Large intestine (tissue), 3 donors: Measurements from ENCODE around the gene ZNRF2. TPM values are rescaled to one million over a fixed set of nuclear protein-coding genes. Genes with fewer than 3 reads are reported as not detected.
A peak's percentile ranks its signal among the peaks of the same experiment; 100 is the strongest.
"Not testable (repeated sequence)": the region's sequence is repeated elsewhere in the genome, so short reads cannot be mapped to it uniquely, and the experiment has no call there.

Experiments used
- DNase-seq, 2 donors: peaks; one replicate each; pipeline versions ENCODE4 v3.0.0 to v3.0.0-alpha.2; 2013
- H3K27ac ChIP-seq: one replicate; pipeline ENCODE4 v1.5.1; 2013; ENCODE audit warnings: low read length
- H3K27me3 ChIP-seq: 2 replicates; pipeline ENCODE4 v1.6.1; 2013; ENCODE audit warnings: low read length; ENCODE audit not compliant: control insufficient read depth, insufficient read depth
- H3K36me3 ChIP-seq: 2 replicates; pipeline ENCODE4 v1.6.1; 2013; ENCODE audit warnings: low read length; ENCODE audit not compliant: control insufficient read depth, insufficient read depth
- H3K4me1 ChIP-seq: one replicate; pipeline ENCODE4 v1.6.1; 2013; ENCODE audit warnings: low read length; ENCODE audit not compliant: control insufficient read depth, insufficient read depth
- H3K4me3 ChIP-seq: one replicate; pipeline ENCODE4 v1.5.1; 2013; ENCODE audit warnings: low read length
- H3K9me3 ChIP-seq: one replicate; pipeline ENCODE4 v1.6.1; 2013; ENCODE audit warnings: mild to moderate bottlenecking, low read depth, low read length, moderate library complexity; ENCODE audit not compliant: control insufficient read depth
- WGBS: methylation state at CpG from one replicate; pipeline ENCODE4 v1.1.5; 2013; ENCODE audit warnings: low lambda C conversion rate; ENCODE audit not compliant: insufficient coverage; 5-methylcytosine and 5-hydroxymethylcytosine counted together
- polyA plus RNA-seq: library from polyadenylated mRNA; unstranded; fragments of 120-200 nt; gene quantifications from one replicate; pipeline ENCODE4 v1.2.1, GENCODE V29; 2013

Gene ZNRF2
- polyA plus RNA-seq, 1 donor, result 12.1 TPM

DNA sequence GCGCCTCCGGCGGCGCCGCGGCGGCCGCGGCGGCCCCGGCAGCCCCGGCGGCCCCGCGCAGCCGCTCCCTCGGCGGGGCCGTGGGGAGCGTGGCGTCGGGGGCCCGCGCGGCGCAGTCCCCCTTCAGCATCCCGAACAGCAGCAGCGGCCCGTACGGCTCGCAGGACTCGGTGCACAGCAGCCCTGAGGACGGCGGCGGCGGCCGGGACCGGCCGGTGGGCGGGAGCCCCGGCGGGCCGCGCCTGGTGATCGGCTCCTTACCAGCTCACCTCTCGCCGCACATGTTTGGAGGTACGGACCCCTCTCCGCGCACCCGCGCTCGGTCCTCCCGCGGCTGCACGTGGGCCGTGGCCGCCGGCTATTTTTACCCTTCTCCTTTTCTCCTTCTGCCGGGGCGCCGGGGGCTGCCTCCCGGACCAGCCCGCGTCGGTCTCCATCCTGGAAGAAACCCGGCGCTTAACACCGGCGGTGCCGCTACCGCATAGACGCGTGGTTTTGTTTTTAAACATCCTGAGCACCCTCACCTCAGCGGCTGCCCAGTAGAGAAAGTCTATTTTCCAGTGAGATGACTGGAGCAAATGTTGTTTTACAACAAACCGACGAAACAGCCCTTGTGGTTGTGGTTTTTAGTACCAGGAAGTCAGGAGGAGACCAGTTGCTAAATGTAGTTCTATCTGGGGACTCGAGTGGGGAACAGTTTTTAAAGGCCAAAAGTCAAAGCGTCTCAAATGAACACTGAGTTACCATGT is 1.3 kb downstream of the ZNRF2 start:
- H3K27me3 ChIP-seq, result no peaks in the 10 kb centered on the region
- H3K27ac ChIP-seq, result peak overlapping the region; percentile 93
- peak; percentile 19 to 71 for DNase-seq
- H3K4me1 ChIP-seq, result peaks cover 22% of the 10 kb centered on the region
- peak overlapping the region; percentile 92 for H3K4me3 ChIP-seq
- no peaks in the 10 kb centered on the region for H3K36me3 ChIP-seq
- WGBS, result no CpG with 5 or more reads among the region's 79 CpGs
- H3K9me3 ChIP-seq, result no peaks in the 10 kb centered on the region

DNA sequence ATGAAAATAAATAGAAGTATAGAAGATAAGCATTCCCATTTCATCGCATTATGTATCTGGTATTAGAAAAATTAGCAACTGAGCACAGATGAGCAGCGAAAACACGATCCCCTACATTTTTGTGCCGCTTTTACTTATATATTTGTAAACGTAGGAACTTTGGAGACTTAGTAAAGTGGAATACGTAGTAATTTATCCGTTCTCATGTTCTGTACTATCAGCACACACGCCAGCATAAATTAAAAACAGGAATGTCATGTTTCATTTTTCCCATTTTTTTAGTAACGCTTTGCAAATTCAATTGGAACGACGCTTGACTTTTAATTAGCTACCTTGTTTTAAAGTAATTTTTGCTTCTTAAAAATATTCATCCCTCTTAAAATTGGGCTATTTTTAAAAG is 2.4 kb downstream of the ZNRF2 start:
- Histone ChIP-seq H3K27me3 (no peaks in the 10 kb centered on the region), H3K36me3 (no peaks in the 10 kb centered on the region), H3K27ac (no peak overlapping the region), H3K4me3 (peak overlapping the region; percentile 92), H3K4me1 (peaks cover 25% of the 10 kb centered on the region), H3K9me3 (no peaks in the 10 kb centered on the region)
- WGBS, result 50% methylated on average over 7 of the region's 11 CpGs
- DNase-seq, result no peak

DNA sequence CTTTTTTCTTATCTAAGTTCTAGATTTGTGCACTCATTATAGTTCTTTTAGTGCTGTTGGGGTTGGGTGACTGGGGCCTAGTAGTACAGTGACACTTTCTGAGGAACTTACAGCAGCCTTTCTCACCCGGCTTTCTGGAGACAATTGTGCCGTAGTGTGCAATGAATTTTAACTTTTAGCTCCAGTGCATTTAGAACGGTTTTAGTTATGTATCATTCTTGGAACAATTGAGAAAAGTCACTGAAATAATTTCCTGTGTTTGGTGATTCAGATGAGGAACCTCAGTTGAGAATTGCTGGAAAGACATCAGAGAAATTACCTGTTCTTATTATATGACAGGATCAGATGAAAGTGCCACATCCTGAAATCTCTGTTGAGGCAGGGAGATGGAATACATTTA is 3.2 kb downstream of the ZNRF2 start:
- H3K27me3 ChIP-seq, H3K9me3 ChIP-seq, H3K27ac ChIP-seq, H3K36me3 ChIP-seq, H3K4me3 ChIP-seq: not testable (repeated sequence)
- peaks cover 21% of the 10 kb centered on the region for H3K4me1 ChIP-seq
- 20% methylated on average over 1 of the region's 3 CpGs for WGBS
- peak in 1 of 2 donors; percentile 20 for DNase-seq

DNA sequence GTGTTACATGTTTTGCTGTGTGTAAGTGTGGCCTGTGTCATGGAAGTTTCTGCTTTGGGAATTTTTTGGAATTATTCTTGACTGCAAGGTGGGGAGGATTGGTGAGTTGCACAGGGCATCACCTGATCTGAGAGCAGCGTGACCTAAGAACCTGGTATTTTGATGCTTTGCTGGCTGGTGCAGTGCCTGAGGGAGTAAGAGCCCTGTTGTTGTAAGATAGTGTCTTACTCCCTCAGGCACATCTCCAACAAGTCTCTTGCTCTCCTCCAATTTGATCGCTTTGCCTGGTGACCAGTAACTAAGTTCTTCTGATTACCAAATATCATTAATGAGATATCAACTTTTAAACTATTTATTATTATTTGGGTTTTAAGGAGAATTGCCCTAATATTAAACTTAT is 5.2 kb downstream of the ZNRF2 start:
- not testable (repeated sequence) for H3K27ac ChIP-seq, H3K9me3 ChIP-seq, H3K4me3 ChIP-seq, H3K36me3 ChIP-seq, DNase-seq, H3K27me3 ChIP-seq
- H3K4me1 ChIP-seq, result peaks cover 21% of the 10 kb centered on the region
- WGBS, result no CpG with 5 or more reads among the region's 2 CpGs

DNA sequence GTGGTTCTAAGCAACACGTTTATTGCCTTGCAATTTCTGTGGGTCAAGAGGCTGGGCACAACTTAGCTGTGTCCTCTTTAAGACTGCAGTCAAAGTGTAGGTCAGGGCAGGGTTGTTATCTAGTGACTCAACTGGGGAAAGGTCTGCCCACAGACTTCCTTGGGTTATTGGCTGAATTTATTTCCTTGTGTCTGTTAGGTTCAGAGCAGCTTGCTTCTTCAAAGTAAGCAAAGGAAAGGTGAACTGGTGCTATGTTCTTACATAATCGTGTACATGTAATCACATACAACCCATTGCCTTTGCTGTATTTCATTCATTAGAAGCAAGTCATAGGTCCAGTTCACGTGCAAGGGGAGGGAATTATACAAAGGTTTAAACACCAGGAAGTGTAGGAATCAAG is 5.9 kb downstream of the ZNRF2 start:
- not testable (repeated sequence) for H3K27me3 ChIP-seq, H3K4me3 ChIP-seq, H3K9me3 ChIP-seq, H3K36me3 ChIP-seq
- peaks cover 21% of the 10 kb centered on the region for H3K4me1 ChIP-seq
- DNase-seq, result peak; percentile 71 to 82
- H3K27ac ChIP-seq, result peak overlapping the region; percentile 65
- no CpG with 5 or more reads among the region's 3 CpGs for WGBS

DNA sequence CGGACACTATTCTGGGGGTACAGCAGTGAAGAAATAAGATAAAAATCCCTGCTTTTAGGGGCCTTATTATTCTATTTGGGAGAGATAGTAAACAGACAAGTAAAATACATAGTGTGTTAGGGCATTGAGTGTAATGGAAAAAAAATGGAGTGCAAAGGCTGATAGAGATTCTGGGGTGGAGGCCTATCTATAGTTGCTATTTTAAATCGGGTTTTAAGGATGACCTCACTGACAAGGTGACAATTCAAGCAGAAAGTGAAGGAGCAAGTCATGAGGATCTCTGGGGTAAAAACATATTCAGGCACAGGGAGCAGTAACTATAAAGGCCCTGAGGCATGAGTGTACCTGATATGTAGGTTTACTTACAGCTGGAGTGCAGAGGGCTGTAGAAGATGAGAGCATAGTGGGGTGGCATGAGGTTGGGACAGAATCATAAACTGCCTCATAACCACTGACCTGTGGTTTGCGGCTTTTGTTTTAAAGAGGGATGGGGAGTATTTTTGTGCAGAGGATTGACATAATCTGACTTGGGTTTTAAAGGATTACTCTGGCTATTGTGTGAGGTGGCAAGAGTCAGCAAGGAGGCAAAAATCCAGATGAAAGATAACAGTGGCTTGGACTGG is 8.1 kb downstream of the ZNRF2 start:
- not testable (repeated sequence) for H3K27me3 ChIP-seq

DNA sequence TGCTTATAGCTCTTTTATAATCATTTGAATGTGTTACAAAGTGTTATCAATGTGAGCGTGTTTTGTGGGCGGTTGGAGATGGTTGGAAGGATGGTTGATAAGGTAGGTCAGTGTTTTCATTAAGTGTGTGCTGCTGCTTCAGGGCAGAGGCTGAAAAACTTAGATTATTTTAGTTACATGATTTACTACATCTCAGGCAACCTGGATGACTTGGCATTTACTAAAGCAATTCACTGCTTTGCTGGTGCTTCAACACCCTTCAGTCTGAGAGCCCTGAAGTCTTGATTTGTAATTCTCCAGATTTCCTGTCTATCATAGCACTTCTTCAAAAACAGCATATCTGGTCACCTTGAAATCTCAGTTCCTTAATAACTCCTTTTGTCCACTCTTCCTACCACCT is 11.9 kb downstream of the ZNRF2 start:
- H3K36me3 ChIP-seq, H3K4me1 ChIP-seq, H3K9me3 ChIP-seq, H3K4me3 ChIP-seq, DNase-seq, H3K27ac ChIP-seq, H3K27me3 ChIP-seq: not testable (repeated sequence)
- WGBS, result no CpG with 5 or more reads among the region's 2 CpGs

More for the DNA sequence above, 8.1 kb downstream of the ZNRF2 start:
- DNase-seq, H3K9me3 ChIP-seq, H3K4me3 ChIP-seq, H3K36me3 ChIP-seq, H3K27ac ChIP-seq: not testable (repeated sequence)
- WGBS, result 88% methylated on average over 1 of the region's 3 CpGs
- peaks cover 17% of the 10 kb centered on the region for H3K4me1 ChIP-seq

DNA sequence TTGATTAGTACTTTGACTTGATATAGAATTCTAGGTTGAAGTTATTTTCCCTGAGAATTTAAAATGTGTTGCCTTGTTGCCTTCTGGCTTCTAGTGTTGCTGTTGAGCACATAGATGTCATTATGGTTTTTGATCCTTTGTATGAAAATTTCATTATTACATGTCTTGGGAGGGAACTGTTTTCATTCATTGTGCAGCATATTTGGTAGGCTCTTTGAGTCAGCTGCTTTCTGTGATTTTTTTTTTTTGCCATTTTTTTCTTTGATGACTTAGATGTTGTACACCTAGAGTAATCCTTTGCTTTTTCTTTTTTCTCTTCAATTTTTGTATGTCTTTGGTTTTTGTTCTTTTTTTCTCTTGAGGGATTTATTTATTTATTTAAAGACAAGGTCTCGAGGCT is 13.1 kb downstream of the ZNRF2 start:
- H3K4me3 ChIP-seq, DNase-seq, H3K36me3 ChIP-seq, H3K27ac ChIP-seq, H3K27me3 ChIP-seq, H3K4me1 ChIP-seq, H3K9me3 ChIP-seq: not testable (repeated sequence)
- no CpG with 5 or more reads among the region's 1 CpG for WGBS

DNA sequence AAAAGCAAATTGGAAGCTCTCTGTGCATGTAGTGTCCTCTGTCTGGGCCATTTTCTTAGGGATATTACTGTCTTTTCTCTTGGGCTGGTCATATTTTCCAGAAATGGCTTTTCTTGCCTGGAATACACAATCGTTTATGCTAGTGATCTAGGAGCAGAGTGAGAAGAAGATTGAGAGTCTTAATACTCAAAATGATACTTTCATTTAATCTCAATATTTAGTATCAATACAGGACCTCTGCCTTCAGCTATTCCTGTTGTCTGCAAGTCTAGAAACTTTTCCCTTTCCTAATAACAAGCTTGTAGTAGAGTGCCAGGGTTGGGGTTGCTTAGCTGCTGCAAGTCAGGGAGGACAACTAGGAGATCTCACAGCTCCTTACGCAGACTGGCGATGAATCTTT is 14.0 kb downstream of the ZNRF2 start:
- not testable (repeated sequence) for H3K4me1 ChIP-seq
- WGBS, result no CpG with 5 or more reads among the region's 3 CpGs

DNA sequence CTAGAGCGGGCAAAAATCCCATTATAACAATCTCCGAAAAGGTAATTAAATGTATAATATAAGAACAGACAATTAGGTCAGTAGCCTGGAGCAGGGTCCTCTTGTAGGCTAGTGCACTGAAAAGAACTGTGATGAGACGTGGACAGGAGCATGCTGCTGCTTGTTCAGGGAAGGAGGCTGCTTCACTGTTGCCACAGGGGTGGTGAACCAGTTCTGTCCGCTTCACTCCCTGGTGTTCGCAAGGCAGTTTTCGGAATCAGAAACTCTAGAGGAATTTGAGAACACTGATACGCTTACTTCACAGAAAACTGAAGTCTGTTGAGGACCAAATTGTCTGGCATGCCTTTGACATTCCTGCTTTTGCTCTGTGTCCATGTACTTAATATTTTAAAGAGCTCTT is 17.4 kb downstream of the ZNRF2 start:
- H3K36me3 ChIP-seq, result no peaks in the 10 kb centered on the region
- no peak overlapping the region for H3K4me3 ChIP-seq
- H3K27me3 ChIP-seq, result no peaks in the 10 kb centered on the region
- DNase-seq, result no peak
- H3K9me3 ChIP-seq, result no peaks in the 10 kb centered on the region
- no CpG with 5 or more reads among the region's 7 CpGs for WGBS
- H3K4me1 ChIP-seq, result no peaks in the 10 kb centered on the region
- H3K27ac ChIP-seq, result no peak overlapping the region

More for the DNA sequence above, 14.0 kb downstream of the ZNRF2 start:
- DNase-seq, H3K36me3 ChIP-seq, H3K27ac ChIP-seq, H3K9me3 ChIP-seq, H3K4me3 ChIP-seq, H3K27me3 ChIP-seq: not testable (repeated sequence)
